Hepatocyte (in vitro differentiated cells): ENCODE measurements around the gene SEMA3A.

Experiments
- CTCF ChIP-seq: fragments of 200-600 bp; sonication (generic); IDR thresholded peaks from 2 replicates; pipeline ENCODE4 v1.5.1; 2016; ENCODE audit warnings: antibody characterized with exemption, mild to moderate bottlenecking; ENCODE audit not compliant: poor library complexity
- EZH2 ChIP-seq: fragments of 200-600 bp; sonication (generic); IDR thresholded peaks from 2 replicates; pipeline ENCODE4 v1.6.1; 2016; ENCODE audit warnings: antibody characterized with exemption, mild to moderate bottlenecking, borderline replicate concordance

DNA sequence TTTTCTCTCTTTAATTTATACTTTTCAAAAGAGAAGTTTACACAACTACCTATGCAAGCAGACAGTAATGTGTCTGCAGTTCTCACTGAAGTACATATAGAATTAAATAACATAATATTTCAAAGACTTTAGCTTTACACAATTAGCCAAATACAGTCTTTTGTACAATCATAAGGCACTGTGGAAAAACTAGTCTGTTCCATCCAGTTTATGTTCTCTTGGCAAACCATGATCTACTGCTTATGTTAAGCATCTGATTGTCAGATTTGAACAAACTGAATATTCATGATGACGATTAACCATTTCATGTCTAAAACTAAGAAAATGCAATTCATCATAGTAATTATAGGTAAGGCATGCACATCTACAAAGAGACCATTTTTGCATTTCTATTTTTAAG lies 842 bp downstream of the SEMA3A start:
- TF ChIP-seq CTCF = no peak
- TF ChIP-seq EZH2 = no peak
